ENCODE results near the gene DENND6B.

Gene DENND6B

DNA sequence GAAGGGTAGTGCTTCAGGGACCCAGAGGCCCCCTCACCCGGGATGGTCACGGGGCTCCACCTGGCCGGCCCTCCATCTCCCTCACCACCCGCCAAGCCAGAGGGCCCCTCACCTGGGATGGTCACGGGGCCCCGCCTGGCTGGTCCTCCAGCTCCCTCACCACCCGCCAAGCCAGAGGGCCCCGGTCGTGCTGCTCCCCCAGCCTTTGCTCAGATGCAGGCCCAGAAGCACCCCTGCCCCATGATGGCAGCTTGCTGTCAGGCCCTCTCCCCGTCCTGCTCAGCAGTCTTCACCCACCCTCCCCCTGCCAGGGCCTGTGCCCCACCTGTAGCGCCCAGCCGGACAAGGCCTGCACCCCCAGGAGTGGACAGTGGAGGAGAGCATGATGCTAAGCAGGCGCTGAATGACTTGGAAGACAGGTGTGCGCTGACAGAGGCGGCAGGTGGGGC lies 7.3 kb downstream of the DENND6B start:
- Histone ChIP-seq H3K9ac (ENCODE audit: low read length) (no peak overlapping the region), H4K8ac (ENCODE audit: low read depth, low read length) (no peak overlapping the region), H2BK15ac (replicated peaks; ENCODE audit: low read depth) (no peak overlapping the region), H2BK120ac (ENCODE audit: low read depth, low read length) (no peak overlapping the region), H3K4me1 (ENCODE audit: control insufficient read depth, low read depth, low read length) (no peaks in the 10 kb centered on the region), H3K18ac (ENCODE audit: low read length) (no peak overlapping the region), H3K27ac (ENCODE audit: low read depth, low read length) (no peak overlapping the region), H3K27me3 (ENCODE audit: insufficient read depth, low read length, poor library complexity) (no peaks in the 10 kb centered on the region), H3K23ac (ENCODE audit: low read length) (no peak overlapping the region), H3K4ac (ENCODE audit: low read depth, low read length) (no peak overlapping the region), H3K79me1 (ENCODE audit: low read length) (no peaks in the 10 kb centered on the region), H3K79me2 (ENCODE audit: control insufficient read depth, insufficient read depth, low read length) (no peaks in the 10 kb centered on the region), H3K4me2 (ENCODE audit: low read length) (no peak overlapping the region), H3K4me3 (ENCODE audit: low read length) (no peak overlapping the region), H2BK5ac (ENCODE audit: low read length) (no peak overlapping the region), H2AK5ac (ENCODE audit: low read length) (no peak overlapping the region), H3K36me3 (ENCODE audit: control insufficient read depth, insufficient read depth, low read length) (no peaks in the 10 kb centered on the region), H4K5ac (ENCODE audit: low read length) (no peak overlapping the region), H3K56ac (ENCODE audit: low read length) (no peak overlapping the region)
- no CpG with 5 or more reads among the region's 15 CpGs for WGBS (ENCODE audit: extremely low coverage, insufficient coverage, low lambda C conversion rate)
- DNase-seq, result no peak

DNA sequence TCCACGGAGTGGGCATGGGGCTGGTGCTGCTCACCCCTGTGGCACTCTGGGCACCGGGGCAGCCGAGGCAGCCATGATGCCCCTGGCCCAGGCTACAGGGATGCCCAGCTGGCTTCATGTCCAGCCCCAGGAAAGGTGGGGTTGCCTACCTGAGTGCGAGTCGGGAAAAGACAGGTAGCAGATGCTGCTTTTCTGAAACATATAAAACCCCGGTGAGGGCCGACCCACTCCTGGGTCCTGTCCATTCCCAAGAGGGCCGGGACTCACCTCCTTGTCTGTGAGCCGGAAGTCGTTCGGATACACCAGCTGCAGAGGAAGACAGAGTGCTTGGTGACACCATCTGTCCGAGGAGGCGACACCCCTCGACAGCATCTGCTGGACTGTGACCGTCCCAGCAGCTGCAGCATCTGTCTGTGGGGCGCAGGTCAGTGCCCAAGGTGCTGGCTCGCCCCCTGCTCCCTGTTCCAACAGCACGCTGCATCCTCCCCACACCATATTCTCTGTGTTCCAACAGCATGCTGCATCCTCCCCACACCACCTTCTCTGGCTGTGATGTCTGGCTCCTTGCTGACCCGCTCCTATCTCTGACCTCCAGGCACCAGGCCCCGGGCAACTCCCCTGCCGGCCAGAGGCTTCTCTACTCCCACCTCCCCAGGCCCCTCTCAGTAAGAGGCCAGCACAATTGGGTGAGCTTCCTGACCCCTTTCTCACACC lies 8.0 kb downstream of the DENND6B start:
- WGBS (ENCODE audit: extremely low coverage, insufficient coverage, low lambda C conversion rate), result no CpG with 5 or more reads among the region's 21 CpGs
- no peak overlapping the region for H4K8ac ChIP-seq (ENCODE audit: low read depth, low read length)
- no peaks in the 10 kb centered on the region for H3K27me3 ChIP-seq (ENCODE audit: insufficient read depth, low read length, poor library complexity)
- H3K27ac ChIP-seq (ENCODE audit: low read depth, low read length), result no peak overlapping the region
- DNase-seq, result no peak
- no peaks in the 10 kb centered on the region for H3K4me1 ChIP-seq (ENCODE audit: control insufficient read depth, low read depth, low read length)
- no peak overlapping the region for H3K4me2 ChIP-seq (ENCODE audit: low read length)
- H3K79me2 ChIP-seq (ENCODE audit: control insufficient read depth, insufficient read depth, low read length), result no peaks in the 10 kb centered on the region
- H3K18ac ChIP-seq (ENCODE audit: low read length), result no peak overlapping the region
- H2BK120ac ChIP-seq (ENCODE audit: low read depth, low read length), result no peak overlapping the region
- H3K36me3 ChIP-seq (ENCODE audit: control insufficient read depth, insufficient read depth, low read length), result no peaks in the 10 kb centered on the region
- no peak overlapping the region for H4K5ac ChIP-seq (ENCODE audit: low read length)
- no peaks in the 10 kb centered on the region for H3K79me1 ChIP-seq (ENCODE audit: low read length)
- H2BK15ac ChIP-seq (replicated peaks; ENCODE audit: low read depth), result no peak overlapping the region
- H3K4me3 ChIP-seq (ENCODE audit: low read length), result no peak overlapping the region
- H3K4ac ChIP-seq (ENCODE audit: low read depth, low read length), result no peak overlapping the region
- H3K9ac ChIP-seq (ENCODE audit: low read length), result no peak overlapping the region
- H3K23ac ChIP-seq (ENCODE audit: low read length), result no peak overlapping the region
- no peak overlapping the region for H2AK5ac ChIP-seq (ENCODE audit: low read length)
- no peak overlapping the region for H2BK5ac ChIP-seq (ENCODE audit: low read length)
- H3K56ac ChIP-seq (ENCODE audit: low read length), result no peak overlapping the region

DNA sequence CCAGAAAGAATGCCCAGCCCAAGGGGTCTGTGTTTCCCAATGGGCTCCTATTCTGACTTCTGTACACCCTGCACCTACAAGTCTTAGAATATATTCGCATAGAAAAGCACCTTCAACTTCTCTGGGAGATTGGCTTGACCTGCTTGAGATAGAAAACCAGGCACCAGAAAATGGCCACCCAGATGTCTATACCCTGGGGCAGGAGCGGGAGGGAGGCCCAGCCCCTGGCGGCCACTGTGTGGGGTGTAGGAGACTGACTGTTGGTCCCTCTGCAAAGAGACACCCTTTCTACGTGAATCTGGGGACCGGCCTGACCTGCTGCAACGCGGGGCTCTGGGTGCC lies 8.5 kb downstream of the DENND6B start:
- H3K4me2 ChIP-seq (ENCODE audit: low read length), result no peak overlapping the region
- H4K8ac ChIP-seq (ENCODE audit: low read depth, low read length), result no peak overlapping the region
- no peak overlapping the region for H2BK15ac ChIP-seq (replicated peaks; ENCODE audit: low read depth)
- no peak overlapping the region for H3K23ac ChIP-seq (ENCODE audit: low read length)
- H3K4ac ChIP-seq (ENCODE audit: low read depth, low read length), result no peak overlapping the region
- no peak overlapping the region for H3K9ac ChIP-seq (ENCODE audit: low read length)
- no peaks in the 10 kb centered on the region for H3K79me1 ChIP-seq (ENCODE audit: low read length)
- H3K79me2 ChIP-seq (ENCODE audit: control insufficient read depth, insufficient read depth, low read length), result no peaks in the 10 kb centered on the region
- no peak overlapping the region for H2BK120ac ChIP-seq (ENCODE audit: low read depth, low read length)
- no peaks in the 10 kb centered on the region for H3K4me1 ChIP-seq (ENCODE audit: control insufficient read depth, low read depth, low read length)
- no peak overlapping the region for H3K4me3 ChIP-seq (ENCODE audit: low read length)
- H2BK5ac ChIP-seq (ENCODE audit: low read length), result no peak overlapping the region
- no peak overlapping the region for H3K18ac ChIP-seq (ENCODE audit: low read length)
- H3K27ac ChIP-seq (ENCODE audit: low read depth, low read length), result no peak overlapping the region
- H3K56ac ChIP-seq (ENCODE audit: low read length), result no peak overlapping the region
- no peak for DNase-seq
- WGBS (ENCODE audit: extremely low coverage, insufficient coverage, low lambda C conversion rate), result no CpG with 5 or more reads among the region's 7 CpGs
- H4K5ac ChIP-seq (ENCODE audit: low read length), result no peak overlapping the region
- no peak overlapping the region for H2AK5ac ChIP-seq (ENCODE audit: low read length)
- no peaks in the 10 kb centered on the region for H3K36me3 ChIP-seq (ENCODE audit: control insufficient read depth, insufficient read depth, low read length)
- no peaks in the 10 kb centered on the region for H3K27me3 ChIP-seq (ENCODE audit: insufficient read depth, low read length, poor library complexity)

DNA sequence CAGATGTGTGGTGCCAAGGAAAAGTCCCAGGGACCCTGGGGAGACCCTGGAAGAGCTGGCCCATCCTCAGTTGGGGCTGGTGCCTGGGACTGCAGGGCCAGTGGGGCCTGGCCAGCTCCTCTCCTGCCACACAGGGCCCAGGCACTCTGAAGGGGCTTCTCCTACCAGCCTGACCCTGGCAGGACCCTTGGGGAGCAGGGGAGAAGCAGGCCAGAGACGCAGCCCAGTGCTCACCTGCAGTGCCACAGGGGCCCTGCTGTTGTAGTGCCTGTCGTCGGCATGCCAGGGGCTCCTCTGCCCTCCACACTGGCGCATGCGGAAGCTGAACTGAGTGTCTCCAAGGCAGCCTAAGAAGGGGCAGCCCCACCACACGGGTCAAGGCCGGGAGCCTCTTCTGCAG lies 9.1 kb downstream of the DENND6B start:
- H2AK5ac ChIP-seq (ENCODE audit: low read length), result no peak overlapping the region
- no peak for DNase-seq
- WGBS (ENCODE audit: extremely low coverage, insufficient coverage, low lambda C conversion rate), result no CpG with 5 or more reads among the region's 7 CpGs
- H3K79me2 ChIP-seq (ENCODE audit: control insufficient read depth, insufficient read depth, low read length), result no peaks in the 10 kb centered on the region
- no peak overlapping the region for H3K4me3 ChIP-seq (ENCODE audit: low read length)
- H2BK120ac ChIP-seq (ENCODE audit: low read depth, low read length), result no peak overlapping the region
- no peak overlapping the region for H2BK5ac ChIP-seq (ENCODE audit: low read length)
- H3K23ac ChIP-seq (ENCODE audit: low read length), result no peak overlapping the region
- no peaks in the 10 kb centered on the region for H3K36me3 ChIP-seq (ENCODE audit: control insufficient read depth, insufficient read depth, low read length)
- H3K4me1 ChIP-seq (ENCODE audit: control insufficient read depth, low read depth, low read length), result no peaks in the 10 kb centered on the region
- no peak overlapping the region for H2BK15ac ChIP-seq (replicated peaks; ENCODE audit: low read depth)
- H3K4me2 ChIP-seq (ENCODE audit: low read length), result no peak overlapping the region
- no peak overlapping the region for H3K27ac ChIP-seq (ENCODE audit: low read depth, low read length)
- H3K27me3 ChIP-seq (ENCODE audit: insufficient read depth, low read length, poor library complexity), result no peaks in the 10 kb centered on the region
- no peaks in the 10 kb centered on the region for H3K79me1 ChIP-seq (ENCODE audit: low read length)
- no peak overlapping the region for H3K18ac ChIP-seq (ENCODE audit: low read length)
- H4K5ac ChIP-seq (ENCODE audit: low read length), result no peak overlapping the region
- H4K8ac ChIP-seq (ENCODE audit: low read depth, low read length), result no peak overlapping the region
- no peak overlapping the region for H3K56ac ChIP-seq (ENCODE audit: low read length)
- H3K4ac ChIP-seq (ENCODE audit: low read depth, low read length), result no peak overlapping the region
- H3K9ac ChIP-seq (ENCODE audit: low read length), result no peak overlapping the region

DNA sequence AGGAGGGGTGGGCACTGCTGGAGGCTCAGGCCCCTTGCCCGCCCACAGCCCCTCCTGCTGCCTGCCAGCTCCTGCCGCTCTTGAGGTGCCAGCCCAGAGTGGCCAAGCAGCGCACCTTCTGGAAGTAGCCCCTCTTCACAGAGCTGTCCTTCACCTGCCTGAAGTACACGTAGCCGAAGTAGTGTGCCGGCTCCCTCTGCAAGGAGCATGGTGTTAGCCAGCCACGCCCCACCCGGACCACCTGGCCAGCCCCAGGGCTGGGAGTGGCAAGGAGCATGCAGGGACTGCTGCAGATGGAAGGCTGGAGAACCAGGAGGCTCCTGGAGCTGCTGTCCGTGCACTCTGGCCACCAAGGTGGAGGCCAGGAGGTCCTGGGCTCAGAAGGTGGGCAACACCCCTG lies 9.6 kb downstream of the DENND6B start:
- H3K79me2 ChIP-seq (ENCODE audit: control insufficient read depth, insufficient read depth, low read length), result no peaks in the 10 kb centered on the region
- no peaks in the 10 kb centered on the region for H3K36me3 ChIP-seq (ENCODE audit: control insufficient read depth, insufficient read depth, low read length)
- H3K27me3 ChIP-seq (ENCODE audit: insufficient read depth, low read length, poor library complexity), result no peaks in the 10 kb centered on the region
- no peaks in the 10 kb centered on the region for H3K4me1 ChIP-seq (ENCODE audit: control insufficient read depth, low read depth, low read length)
- H3K4me2 ChIP-seq (ENCODE audit: low read length), result no peak overlapping the region
- no peak overlapping the region for H3K56ac ChIP-seq (ENCODE audit: low read length)
- no CpG with 5 or more reads among the region's 9 CpGs for WGBS (ENCODE audit: extremely low coverage, insufficient coverage, low lambda C conversion rate)
- H3K4ac ChIP-seq (ENCODE audit: low read depth, low read length), result no peak overlapping the region
- H3K9ac ChIP-seq (ENCODE audit: low read length), result no peak overlapping the region
- no peak overlapping the region for H2BK120ac ChIP-seq (ENCODE audit: low read depth, low read length)
- no peak overlapping the region for H3K27ac ChIP-seq (ENCODE audit: low read depth, low read length)
- H4K8ac ChIP-seq (ENCODE audit: low read depth, low read length), result no peak overlapping the region
- no peak overlapping the region for H2AK5ac ChIP-seq (ENCODE audit: low read length)
- H2BK15ac ChIP-seq (replicated peaks; ENCODE audit: low read depth), result no peak overlapping the region
- H3K4me3 ChIP-seq (ENCODE audit: low read length), result no peak overlapping the region
- no peak overlapping the region for H3K23ac ChIP-seq (ENCODE audit: low read length)
- no peaks in the 10 kb centered on the region for H3K79me1 ChIP-seq (ENCODE audit: low read length)
- H2BK5ac ChIP-seq (ENCODE audit: low read length), result no peak overlapping the region
- H3K18ac ChIP-seq (ENCODE audit: low read length), result no peak overlapping the region
- no peak overlapping the region for H4K5ac ChIP-seq (ENCODE audit: low read length)
- no peak for DNase-seq
